ENCODE measurements around the gene DKC1. TPM values are rescaled to one million over a fixed set of nuclear protein-coding genes. Genes with fewer than 3 reads are reported as not detected.
"Not testable (repeated sequence)": the region's sequence is repeated elsewhere in the genome, so short reads cannot be mapped to it uniquely, and the experiment has no call there.

The DKC1 gene
- total and polyA plus RNA-seq, 7 donors = 21.2 to 61.0 (median 38.2) TPM

DNA sequence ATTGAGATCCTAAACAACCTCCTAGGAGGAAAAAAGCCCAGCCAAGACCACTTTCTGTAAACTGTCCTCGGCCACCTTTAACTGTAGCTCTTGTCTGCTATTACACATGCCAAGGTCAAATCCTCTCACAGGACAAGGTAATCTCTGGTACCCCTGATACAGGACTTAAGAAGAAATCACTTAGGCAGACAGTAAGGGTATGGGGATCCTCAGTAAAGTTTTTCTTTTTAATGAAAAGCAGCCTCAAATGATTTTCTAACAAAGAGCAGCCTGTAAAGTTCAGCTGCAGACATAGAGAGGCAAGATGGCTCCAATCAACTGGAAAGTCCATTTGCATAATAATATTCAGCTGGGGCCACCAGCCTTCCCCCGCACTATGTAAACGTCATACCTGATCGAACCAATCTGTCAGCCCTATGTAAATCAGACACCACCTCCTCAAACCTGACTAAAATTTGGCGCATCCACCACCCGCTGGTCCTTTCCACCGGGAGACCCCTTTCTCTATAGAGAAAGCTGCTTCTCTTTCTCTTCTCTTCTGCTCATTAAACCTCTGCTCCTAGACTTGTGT, 57.2 kb downstream of the DKC1 start:
- no peaks in the 10 kb centered on the region for H3K9me3 ChIP-seq
- no peaks in the 10 kb centered on the region for H3K4me1 ChIP-seq
- H3K36me3 ChIP-seq (ENCODE audit: insufficient read depth in 1 of 2, low read depth in 1 of 2) = no peaks in the 10 kb centered on the region
- no peak overlapping the region for H3K4me3 ChIP-seq
- WGBS, 3 donors = 62 to 79% (median 67%) methylated on average over 7 of the region's 7 CpGs
- ATAC-seq (no peak), DNase-seq (no peak)
- intact Hi-C loops (cut with DNase I) = no loop called here
- TF ChIP-seq, protein P1, sequence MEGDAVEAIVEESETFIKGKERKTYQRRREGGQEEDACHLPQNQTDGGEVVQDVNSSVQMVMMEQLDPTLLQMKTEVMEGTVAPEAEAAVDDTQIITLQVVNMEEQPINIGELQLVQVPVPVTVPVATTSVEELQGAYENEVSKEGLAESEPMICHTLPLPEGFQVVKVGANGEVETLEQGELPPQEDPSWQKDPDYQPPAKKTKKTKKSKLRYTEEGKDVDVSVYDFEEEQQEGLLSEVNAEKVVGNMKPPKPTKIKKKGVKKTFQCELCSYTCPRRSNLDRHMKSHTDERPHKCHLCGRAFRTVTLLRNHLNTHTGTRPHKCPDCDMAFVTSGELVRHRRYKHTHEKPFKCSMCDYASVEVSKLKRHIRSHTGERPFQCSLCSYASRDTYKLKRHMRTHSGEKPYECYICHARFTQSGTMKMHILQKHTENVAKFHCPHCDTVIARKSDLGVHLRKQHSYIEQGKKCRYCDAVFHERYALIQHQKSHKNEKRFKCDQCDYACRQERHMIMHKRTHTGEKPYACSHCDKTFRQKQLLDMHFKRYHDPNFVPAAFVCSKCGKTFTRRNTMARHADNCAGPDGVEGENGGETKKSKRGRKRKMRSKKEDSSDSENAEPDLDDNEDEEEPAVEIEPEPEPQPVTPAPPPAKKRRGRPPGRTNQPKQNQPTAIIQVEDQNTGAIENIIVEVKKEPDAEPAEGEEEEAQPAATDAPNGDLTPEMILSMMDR (IDR thresholded peaks at IDR 0.05) = no peak
- H3K27me3 ChIP-seq (ENCODE audit: insufficient read depth in 3 of 3, low read length in 2 of 3) = peaks cover 0 to 4% (median 0%) of the 10 kb centered on the region in 3 donors
- H3K27ac ChIP-seq = no peak overlapping the region

DNA sequence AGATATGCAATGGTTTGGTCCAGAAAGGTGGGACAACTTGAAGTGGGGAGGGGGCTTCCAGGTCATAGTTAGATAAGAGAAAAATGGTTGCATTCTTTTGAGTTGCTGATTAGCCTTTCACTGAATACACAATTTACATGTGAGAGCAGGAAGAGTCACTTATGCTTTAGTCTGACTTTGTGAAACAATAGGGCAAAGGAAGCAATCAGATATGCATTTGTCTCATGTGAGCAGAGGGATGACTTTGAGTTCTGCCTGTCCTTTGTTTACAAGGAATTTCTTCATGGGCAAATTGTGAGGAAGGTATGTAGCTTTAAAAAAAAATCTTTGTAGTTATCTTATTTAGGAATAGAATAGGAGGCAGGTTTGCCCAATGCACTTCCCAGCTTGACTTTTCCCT, 58.9 kb downstream of the DKC1 start:
- H3K9me3 ChIP-seq = no peaks in the 10 kb centered on the region
- no peak for ATAC-seq
- TF ChIP-seq, protein P1 (IDR thresholded peaks at IDR 0.05) = no peak
- H3K4me1 ChIP-seq = no peaks in the 10 kb centered on the region
- no peaks in the 10 kb centered on the region for H3K36me3 ChIP-seq (ENCODE audit: insufficient read depth in 1 of 2, low read depth in 1 of 2)
- intact Hi-C loops (cut with DNase I) = no loop called here
- no peak overlapping the region for H3K4me3 ChIP-seq
- H3K27me3 ChIP-seq (ENCODE audit: insufficient read depth in 3 of 3, low read length in 2 of 3) = no peaks in the 10 kb centered on the region
- DNase-seq = no peak
- no peak overlapping the region for H3K27ac ChIP-seq

DNA sequence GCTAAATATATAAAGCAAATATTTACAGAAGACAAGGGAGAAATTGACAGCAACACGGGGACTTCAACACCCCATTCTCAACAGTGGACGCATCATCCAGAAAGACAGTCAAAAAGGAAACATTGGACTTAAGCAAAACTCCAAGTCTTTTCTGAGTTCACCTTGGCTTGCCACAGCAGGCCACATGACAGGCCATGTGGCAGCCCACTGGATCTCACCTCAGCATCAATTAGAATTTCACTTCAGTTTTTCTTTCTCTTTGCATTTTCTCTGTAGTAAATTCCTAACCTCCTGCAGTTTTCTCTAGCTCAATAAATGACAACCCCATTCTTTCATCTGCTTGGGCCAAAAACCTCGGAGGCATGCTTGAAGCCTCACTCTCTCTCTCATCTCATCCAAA, 59.4 kb downstream of the DKC1 start:
- WGBS, 3 donors = 55 to 75% (median 75%) methylated on average over 3 of the region's 3 CpGs
- intact Hi-C loops (cut with DNase I) = no loop called here

DNA sequence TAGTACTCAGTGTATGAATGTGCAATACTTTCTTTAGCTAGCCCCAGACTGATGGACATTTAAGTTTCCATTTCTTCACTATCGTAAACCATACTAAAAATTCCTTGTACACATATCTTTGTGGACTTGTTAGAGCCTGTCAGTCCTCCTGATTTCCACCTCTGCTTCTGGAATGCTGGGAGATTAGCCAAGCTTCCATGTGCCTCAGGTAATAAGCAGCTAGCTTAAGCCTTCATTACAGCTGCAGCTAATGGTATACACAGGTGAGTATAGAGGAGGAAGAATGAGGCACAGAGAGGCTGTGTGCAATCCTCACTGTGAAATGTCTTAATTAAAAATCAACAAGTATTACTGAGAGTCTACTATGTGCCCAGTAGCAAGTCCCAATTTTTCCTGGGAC, 62.0 kb downstream of the DKC1 start:
- Histone ChIP-seq H3K27ac (no peak overlapping the region), H3K4me3 (no peak overlapping the region), H3K36me3 (ENCODE audit: insufficient read depth in 1 of 2, low read depth in 1 of 2) (no peaks in the 10 kb centered on the region), H3K9me3 (no peaks in the 10 kb centered on the region), H3K4me1 (no peaks in the 10 kb centered on the region), H3K27me3 (ENCODE audit: insufficient read depth in 3 of 3, low read length in 2 of 3) (no peaks in the 10 kb centered on the region)
- TF ChIP-seq, protein P1 (IDR thresholded peaks at IDR 0.05) = no peak
- ATAC-seq (no peak), DNase-seq (no peak)
- WGBS, 3 donors = 79 to 93% (median 79%) methylated on average over 1 of the region's 1 CpG
- intact Hi-C loops (cut with DNase I) = no loop called here

More for the DNA sequence above, 59.4 kb downstream of the DKC1 start:
- H3K9me3 ChIP-seq = no peaks in the 10 kb centered on the region
- H3K27me3 ChIP-seq (ENCODE audit: insufficient read depth in 3 of 3, low read length in 2 of 3) = no peaks in the 10 kb centered on the region
- DNase-seq (no peak), ATAC-seq (no peak)
- no peak overlapping the region for H3K4me3 ChIP-seq
- no peaks in the 10 kb centered on the region for H3K36me3 ChIP-seq (ENCODE audit: insufficient read depth in 1 of 2, low read depth in 1 of 2)
- TF ChIP-seq, protein P1 (IDR thresholded peaks at IDR 0.05) = no peak
- H3K27ac ChIP-seq = no peak overlapping the region
- H3K4me1 ChIP-seq = no peaks in the 10 kb centered on the region

DNA sequence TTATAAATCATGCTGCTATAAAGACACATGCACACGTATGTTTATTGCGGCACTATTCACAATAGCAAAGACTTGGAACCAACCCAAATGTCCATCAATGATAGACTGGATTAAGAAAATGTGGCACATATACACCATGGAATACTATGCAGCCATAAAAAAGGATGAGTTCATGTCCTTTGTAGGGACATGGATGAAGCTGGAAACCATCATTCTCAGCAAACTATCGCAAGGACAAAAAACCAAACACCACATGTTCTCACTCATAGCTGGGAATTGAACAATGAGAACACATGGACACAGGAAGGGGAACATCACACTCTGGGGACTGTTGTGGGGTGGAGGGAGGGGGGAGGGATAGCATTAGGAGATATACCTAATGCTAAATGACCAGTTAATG, 62.9 kb downstream of the DKC1 start:
- H3K4me1 ChIP-seq; H3K36me3 ChIP-seq (ENCODE audit: insufficient read depth in 1 of 2, low read depth in 1 of 2); DNase-seq; ATAC-seq; H3K9me3 ChIP-seq; H3K27ac ChIP-seq; H3K4me3 ChIP-seq; H3K27me3 ChIP-seq (ENCODE audit: insufficient read depth in 3 of 3, low read length in 2 of 3); intact Hi-C loops (cut with DNase I): not testable (repeated sequence)
- no CpG with 5 or more reads among the region's 3 CpGs for WGBS, 3 donors

Other genes starting within 250 kb of the DKC1 start
- 10 to 100 TPM; 29.7 to 34.8 (median 32.8) TPM for gene FAM3A, start 246.6 kb upstream of the DKC1 start, total RNA-seq
- 10 to 100 TPM; 37.5 to 40.4 (median 37.7) TPM for gene FAM3A, start 246.6 kb upstream of the DKC1 start, polyA plus RNA-seq
- 1 to 10 TPM; 6.2 to 9.1 (median 7.1) TPM for gene G6PD, start 216.0 kb upstream of the DKC1 start, total RNA-seq
- 1 to 10 TPM; 3.2 to 7.8 (median 4.6) TPM for gene G6PD, start 216.0 kb upstream of the DKC1 start, polyA plus RNA-seq
- 10 to 100 TPM; 11.3 to 27.5 (median 16.9) TPM for gene IKBKG, start 215.2 kb upstream of the DKC1 start, total RNA-seq
- gene IKBKG, start 215.2 kb upstream of the DKC1 start, polyA plus RNA-seq = 10 to 100 TPM; 16.9 to 28.8 (median 22.8) TPM
- not detected for gene CTAG1A, start 177.7 kb upstream of the DKC1 start, total RNA-seq
- gene CTAG1A, start 177.7 kb upstream of the DKC1 start, polyA plus RNA-seq = not detected
- gene CTAG1B, start 143.6 kb upstream of the DKC1 start, total RNA-seq = not detected
- not detected for gene CTAG1B, start 143.6 kb upstream of the DKC1 start, polyA plus RNA-seq
- gene CTAG2, start 109.3 kb upstream of the DKC1 start, total RNA-seq = under 1 TPM in 1 of 4 donors, not detected in 3; 0.39 TPM
- 1 to 10 TPM in 1 of 3 donors, not detected in 2; 4.9 TPM for gene CTAG2, start 109.3 kb upstream of the DKC1 start, polyA plus RNA-seq
- gene GAB3, start 11.8 kb upstream of the DKC1 start, total RNA-seq = 1 to 10 TPM; 1.0 to 3.4 (median 1.4) TPM
- gene GAB3, start 11.8 kb upstream of the DKC1 start, polyA plus RNA-seq = 1 to 10 TPM in 1 of 3 donors, under 1 TPM in 2; 0.61 to 3.2 (median 0.65) TPM
- gene MPP1, start 42.6 kb downstream of the DKC1 start, total RNA-seq = 10 to 100 TPM; 15.1 to 21.3 (median 18.8) TPM
- 10 to 100 TPM; 13.9 to 22.1 (median 15.1) TPM for gene MPP1, start 42.6 kb downstream of the DKC1 start, polyA plus RNA-seq
- not detected for gene SMIM9, start 71.8 kb downstream of the DKC1 start, total RNA-seq
- not detected for gene SMIM9, start 71.8 kb downstream of the DKC1 start, polyA plus RNA-seq
- gene F8A1, start 123.5 kb downstream of the DKC1 start, total RNA-seq = 10 to 100 TPM; 16.6 to 28.3 (median 24.8) TPM
- gene F8A1, start 123.5 kb downstream of the DKC1 start, polyA plus RNA-seq = 10 to 100 TPM; 14.1 to 16.2 (median 14.2) TPM

Measured in psoas muscle (tissue), 8 donors.